ENCODE data around the gene CBX2. TPM values are rescaled to one million over a fixed set of nuclear protein-coding genes. Genes with fewer than 3 reads are reported as not detected.
"Not testable (repeated sequence)": the region's sequence is repeated elsewhere in the genome, so short reads cannot be mapped to it uniquely, and the experiment has no call there.

Gene CBX2
- total and polyA plus RNA-seq, 2 donors = 3.1 to 7.0 TPM

DNA sequence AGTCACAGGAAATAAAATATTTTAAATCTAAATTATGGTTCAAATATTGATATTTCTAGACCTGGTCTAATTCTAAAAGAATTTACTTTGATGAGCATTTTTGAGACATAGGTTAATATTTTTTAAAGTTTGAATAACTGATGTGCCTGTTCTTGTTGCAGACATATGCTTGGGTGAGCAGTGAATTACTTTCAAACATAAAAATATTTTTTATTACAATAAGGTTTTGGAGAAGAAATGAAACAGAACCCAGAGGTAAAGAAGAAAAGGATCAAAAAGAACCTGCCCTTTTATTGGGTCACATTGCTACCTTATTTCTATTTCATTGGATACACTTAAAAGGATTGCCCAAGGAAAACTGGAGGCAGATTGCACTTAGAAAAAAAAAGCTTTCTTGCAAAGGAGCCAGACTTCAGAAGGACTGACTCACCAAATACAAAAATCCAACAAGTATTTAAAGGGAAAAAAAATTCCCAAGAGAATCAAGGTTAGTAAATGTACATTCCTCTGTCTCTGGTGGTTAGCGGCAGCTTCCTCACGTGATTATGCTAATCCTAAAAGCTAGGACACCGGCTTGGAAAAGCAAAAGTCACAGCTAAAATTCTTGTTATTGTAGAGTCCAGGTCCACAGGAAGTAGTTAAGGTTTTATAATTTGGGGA, 28.7 kb upstream of the CBX2 start:
- no peak overlapping the region for H3K4me3 ChIP-seq (ENCODE audit: low read depth, low read length)
- H3K4me1 ChIP-seq (ENCODE audit: insufficient read depth) = peaks cover 2% of the 10 kb centered on the region
- WGBS = 41% methylated on average over 3 of the region's 3 CpGs
- H3K27ac ChIP-seq (ENCODE audit: low read depth) = no peak overlapping the region
- DNase-seq (ENCODE audit: extremely low spot score) = no peak
- H3K36me3 ChIP-seq (ENCODE audit: insufficient read depth) = no peaks in the 10 kb centered on the region

- DNase-seq (ENCODE audit: extremely low spot score) = no peak
- no peak overlapping the region for H3K4me3 ChIP-seq (ENCODE audit: low read depth, low read length)
- WGBS = 55% methylated on average over 3 of the region's 3 CpGs
- peaks cover 2% of the 10 kb centered on the region for H3K4me1 ChIP-seq (ENCODE audit: insufficient read depth)
- no peaks in the 10 kb centered on the region for H3K36me3 ChIP-seq (ENCODE audit: insufficient read depth)
- no peak overlapping the region for H3K27ac ChIP-seq (ENCODE audit: low read depth)
Measured at GRCh38 chr17:79749958-79750357, 28.0 kb upstream of the CBX2 start.

DNA sequence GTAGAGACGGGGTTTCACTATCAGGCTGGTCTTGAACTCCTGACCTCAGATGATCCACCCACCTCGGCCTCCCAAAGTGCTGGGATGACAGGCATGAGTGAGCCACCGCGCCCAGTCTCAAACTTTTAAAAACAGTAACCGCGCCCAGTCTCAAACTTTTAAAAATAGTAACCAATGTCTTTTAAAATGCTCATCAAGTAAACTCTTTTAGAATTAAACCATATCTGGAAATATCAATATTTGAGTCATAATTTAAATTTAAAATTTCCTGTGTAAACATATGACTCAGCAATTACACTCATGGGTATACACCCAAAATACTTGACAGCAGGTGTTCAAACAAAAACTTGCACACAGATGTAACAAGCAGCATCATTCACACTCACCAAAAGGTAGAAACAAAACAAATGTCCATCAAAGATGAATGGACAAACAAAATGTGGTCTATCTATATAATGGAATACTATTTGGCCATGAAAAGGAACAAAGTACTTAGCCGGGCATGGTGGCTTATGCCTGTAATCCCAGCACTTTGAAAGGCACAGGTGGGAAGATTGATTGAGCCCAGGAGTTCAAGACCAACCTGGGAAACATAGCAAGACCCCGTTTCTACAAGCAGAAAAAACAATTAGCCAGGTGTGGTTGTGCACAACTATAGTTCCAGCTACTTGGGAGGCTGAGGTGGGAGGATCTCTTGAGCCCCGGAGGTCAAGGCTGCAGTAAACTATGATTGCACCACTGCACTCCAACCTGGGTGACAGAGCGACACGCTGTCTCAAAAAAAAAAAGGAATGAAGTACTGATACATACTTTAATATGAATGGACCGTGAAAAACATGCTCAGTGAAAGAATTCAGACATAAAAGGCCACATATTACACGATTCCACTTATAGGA, 27.1 kb upstream of the CBX2 start:
- peaks cover 2% of the 10 kb centered on the region for H3K4me1 ChIP-seq (ENCODE audit: insufficient read depth)
- H3K4me3 ChIP-seq (ENCODE audit: low read depth, low read length) = no peak overlapping the region
- no peaks in the 10 kb centered on the region for H3K36me3 ChIP-seq (ENCODE audit: insufficient read depth)
- DNase-seq (ENCODE audit: extremely low spot score) = no peak
- no peak overlapping the region for H3K27ac ChIP-seq (ENCODE audit: low read depth)
- WGBS = 79% methylated on average over 13 of the region's 13 CpGs

GRCh38 chr17:79752175-79752574, 25.8 kb upstream of the CBX2 start:
- no peak overlapping the region for H3K4me3 ChIP-seq (ENCODE audit: low read depth, low read length)
- no peaks in the 10 kb centered on the region for H3K4me1 ChIP-seq (ENCODE audit: insufficient read depth)
- 74% methylated on average over 13 of the region's 13 CpGs for WGBS
- no peaks in the 10 kb centered on the region for H3K36me3 ChIP-seq (ENCODE audit: insufficient read depth)
- no peak for DNase-seq (ENCODE audit: extremely low spot score)
- H3K27ac ChIP-seq (ENCODE audit: low read depth) = no peak overlapping the region

- no peaks in the 10 kb centered on the region for H3K36me3 ChIP-seq (ENCODE audit: insufficient read depth)
- WGBS = 79% methylated on average over 12 of the region's 12 CpGs
- H3K27ac ChIP-seq (ENCODE audit: low read depth) = no peak overlapping the region
- H3K4me1 ChIP-seq (ENCODE audit: insufficient read depth) = no peaks in the 10 kb centered on the region
- H3K4me3 ChIP-seq (ENCODE audit: low read depth, low read length) = no peak overlapping the region
- DNase-seq (ENCODE audit: extremely low spot score) = no peak
Measured at GRCh38 chr17:79754370-79754769, 23.6 kb upstream of the CBX2 start.

GRCh38 chr17:79754903-79755302, 23.0 kb upstream of the CBX2 start:
- WGBS = 93% methylated on average over 9 of the region's 9 CpGs
- H3K36me3 ChIP-seq (ENCODE audit: insufficient read depth); DNase-seq (ENCODE audit: extremely low spot score); H3K4me3 ChIP-seq (ENCODE audit: low read depth, low read length); H3K27ac ChIP-seq (ENCODE audit: low read depth); H3K4me1 ChIP-seq (ENCODE audit: insufficient read depth): not testable (repeated sequence)

DNA sequence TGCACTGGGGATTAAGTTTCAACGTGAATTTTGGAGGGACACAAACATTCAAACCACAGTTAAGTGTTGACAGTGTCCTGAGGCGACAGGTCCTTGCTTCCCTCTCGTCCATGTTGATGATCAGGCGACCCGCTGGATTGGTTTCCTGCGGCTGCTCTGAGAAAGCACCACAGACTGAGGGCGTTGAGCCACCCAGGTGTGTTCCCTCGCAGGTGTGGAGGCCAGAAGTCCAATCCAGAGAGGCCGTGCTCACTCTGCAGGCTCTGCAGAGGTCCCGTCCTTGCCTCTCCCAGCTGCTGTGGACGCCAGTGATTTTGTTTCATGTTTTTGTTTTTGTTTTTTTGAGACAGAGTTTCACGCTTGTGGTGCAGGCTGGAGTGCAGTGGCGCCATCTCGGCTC, 22.4 kb upstream of the CBX2 start:
- WGBS = 89% methylated on average over 14 of the region's 14 CpGs
- Histone ChIP-seq H3K36me3 (ENCODE audit: insufficient read depth) (no peaks in the 10 kb centered on the region), H3K4me3 (ENCODE audit: low read depth, low read length) (no peak overlapping the region), H3K4me1 (ENCODE audit: insufficient read depth) (no peaks in the 10 kb centered on the region), H3K27ac (ENCODE audit: low read depth) (no peak overlapping the region)
- no peak for DNase-seq (ENCODE audit: extremely low spot score)

DNA sequence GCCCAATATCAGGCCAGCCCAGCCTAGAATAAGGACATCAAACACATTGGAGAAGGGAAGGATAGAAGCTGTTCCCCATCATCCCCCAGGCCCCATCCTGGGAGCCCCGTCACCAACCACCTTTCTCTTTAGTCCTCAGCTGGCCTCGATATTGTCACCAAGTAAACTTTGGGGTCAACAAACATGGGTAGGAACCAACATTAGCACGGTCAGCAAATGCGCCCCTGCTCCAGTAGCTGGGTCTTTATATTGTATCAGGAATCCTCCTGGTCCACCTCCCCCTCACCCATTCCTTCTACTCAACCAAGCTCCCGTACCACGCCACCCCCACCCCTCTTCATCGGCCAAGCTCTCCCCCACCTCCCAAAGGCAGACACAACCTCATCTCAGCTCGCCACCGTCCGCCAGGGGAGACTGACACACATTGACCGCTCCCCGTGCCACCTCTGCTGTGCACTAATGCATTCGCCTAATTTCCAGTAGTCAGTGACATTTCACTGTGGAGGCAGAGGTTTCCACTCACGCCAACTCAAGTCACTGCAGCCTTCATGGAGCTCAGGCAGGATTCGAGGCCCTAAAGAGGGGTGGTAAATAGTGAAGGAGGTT, 20.7 kb upstream of the CBX2 start:
- no peak overlapping the region for H3K4me3 ChIP-seq (ENCODE audit: low read depth, low read length)
- H3K27ac ChIP-seq (ENCODE audit: low read depth) = no peak overlapping the region
- DNase-seq (ENCODE audit: extremely low spot score) = no peak
- 95% methylated on average over 15 of the region's 15 CpGs for WGBS
- no peaks in the 10 kb centered on the region for H3K4me1 ChIP-seq (ENCODE audit: insufficient read depth)
- no peaks in the 10 kb centered on the region for H3K36me3 ChIP-seq (ENCODE audit: insufficient read depth)

DNA sequence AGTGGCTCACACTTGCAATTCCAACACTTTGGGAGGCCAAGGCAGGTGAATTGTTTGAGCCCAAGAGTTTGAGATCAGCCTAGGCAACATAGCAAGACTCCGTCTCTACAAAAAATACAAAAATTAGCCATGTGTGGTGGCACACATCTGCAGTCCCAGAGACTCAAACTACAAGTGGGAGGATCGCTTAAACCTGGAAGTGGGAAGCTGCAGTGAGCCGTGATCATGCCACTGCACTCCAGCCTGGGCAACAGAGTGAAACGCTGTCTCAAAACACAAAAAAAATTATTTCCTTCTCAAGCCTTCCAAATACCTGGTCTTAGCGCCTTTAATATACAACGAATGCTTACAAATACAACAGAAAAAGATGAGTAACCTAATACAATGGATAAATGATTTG, 19.7 kb upstream of the CBX2 start:
- H3K27ac ChIP-seq (ENCODE audit: low read depth) = no peak overlapping the region
- no peaks in the 10 kb centered on the region for H3K36me3 ChIP-seq (ENCODE audit: insufficient read depth)
- no peaks in the 10 kb centered on the region for H3K4me1 ChIP-seq (ENCODE audit: insufficient read depth)
- H3K4me3 ChIP-seq (ENCODE audit: low read depth, low read length) = no peak overlapping the region
- DNase-seq (ENCODE audit: extremely low spot score) = no peak
- 92% methylated on average over 6 of the region's 6 CpGs for WGBS

DNA sequence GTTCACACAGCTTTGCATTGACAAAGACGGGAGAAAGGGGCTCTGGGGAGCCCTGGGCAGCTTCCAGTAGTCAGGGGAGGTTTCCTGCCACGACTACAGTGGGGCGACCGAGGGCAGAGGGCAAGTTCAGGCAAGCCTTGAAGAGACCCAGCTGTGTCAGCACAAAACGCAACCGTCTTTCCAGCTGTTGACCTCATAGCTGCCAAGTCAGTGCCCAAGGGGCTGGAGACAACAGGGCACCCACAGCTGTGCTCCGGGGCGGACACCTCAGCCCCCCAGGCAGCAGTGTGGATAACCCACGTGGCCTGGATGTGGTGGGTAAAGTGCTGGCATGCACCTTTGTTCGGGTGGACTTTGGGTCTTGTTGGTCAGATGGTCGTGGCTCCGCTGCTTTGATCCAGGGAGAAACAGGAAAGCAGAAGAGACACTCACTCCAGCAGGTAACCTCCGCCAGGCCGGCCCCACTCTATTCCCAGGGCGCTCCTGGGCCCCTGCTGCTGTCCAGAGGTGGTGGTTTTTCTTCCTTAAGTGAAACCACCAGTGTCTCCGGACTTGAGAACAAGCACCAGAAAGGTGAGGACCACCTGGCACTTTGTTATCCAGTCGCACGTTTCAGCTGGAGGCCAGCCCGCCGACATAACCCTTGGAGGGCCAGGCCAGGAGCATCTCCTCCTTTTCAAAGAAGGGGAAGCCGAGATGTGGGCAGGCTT, 17.6 kb upstream of the CBX2 start:
- no peaks in the 10 kb centered on the region for H3K36me3 ChIP-seq (ENCODE audit: insufficient read depth)
- no peak for DNase-seq (ENCODE audit: extremely low spot score)
- no peak overlapping the region for H3K27ac ChIP-seq (ENCODE audit: low read depth)
- no peaks in the 10 kb centered on the region for H3K4me1 ChIP-seq (ENCODE audit: insufficient read depth)
- 85% methylated on average over 21 of the region's 21 CpGs for WGBS
- no peak overlapping the region for H3K4me3 ChIP-seq (ENCODE audit: low read depth, low read length)

DNA sequence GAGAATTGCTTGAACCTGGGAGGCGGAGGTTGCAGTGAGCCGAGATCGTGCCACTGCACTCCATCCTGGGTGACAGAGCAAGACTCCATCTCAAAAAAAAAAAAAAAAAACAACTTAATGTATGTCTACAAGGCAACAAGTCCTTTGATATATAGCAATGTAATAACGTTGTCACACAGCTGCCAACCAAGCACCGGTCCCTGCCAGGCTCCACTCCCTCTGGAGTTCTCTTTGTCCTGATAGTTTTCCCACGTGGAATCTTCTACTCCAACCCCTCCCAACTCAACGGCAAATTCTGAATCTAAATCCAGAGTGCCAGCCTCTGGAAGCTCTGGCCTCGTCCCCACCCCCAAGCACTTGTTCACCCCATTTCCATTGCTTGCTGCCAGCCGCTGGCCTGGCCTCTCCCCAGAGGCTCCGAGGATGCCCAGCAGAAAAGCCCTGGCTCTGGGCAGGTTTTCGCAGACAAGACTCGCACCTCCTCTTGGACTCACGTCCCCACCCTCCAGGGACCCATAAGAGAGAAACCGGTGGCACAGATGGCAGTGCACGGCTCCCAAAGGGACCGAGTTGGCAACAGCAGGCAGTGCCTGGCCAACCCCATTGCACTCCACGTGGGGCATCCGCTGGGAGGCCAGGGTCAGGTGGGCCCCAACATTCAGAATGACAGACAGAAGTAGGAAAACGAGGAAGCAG, 15.9 kb upstream of the CBX2 start:
- Histone ChIP-seq H3K4me3 (ENCODE audit: low read depth, low read length) (no peak overlapping the region), H3K27ac (ENCODE audit: low read depth) (no peak overlapping the region), H3K4me1 (ENCODE audit: insufficient read depth) (no peaks in the 10 kb centered on the region), H3K36me3 (ENCODE audit: insufficient read depth) (no peaks in the 10 kb centered on the region)
- no peak for DNase-seq (ENCODE audit: extremely low spot score)
- WGBS = 81% methylated on average over 19 of the region's 19 CpGs

DNA sequence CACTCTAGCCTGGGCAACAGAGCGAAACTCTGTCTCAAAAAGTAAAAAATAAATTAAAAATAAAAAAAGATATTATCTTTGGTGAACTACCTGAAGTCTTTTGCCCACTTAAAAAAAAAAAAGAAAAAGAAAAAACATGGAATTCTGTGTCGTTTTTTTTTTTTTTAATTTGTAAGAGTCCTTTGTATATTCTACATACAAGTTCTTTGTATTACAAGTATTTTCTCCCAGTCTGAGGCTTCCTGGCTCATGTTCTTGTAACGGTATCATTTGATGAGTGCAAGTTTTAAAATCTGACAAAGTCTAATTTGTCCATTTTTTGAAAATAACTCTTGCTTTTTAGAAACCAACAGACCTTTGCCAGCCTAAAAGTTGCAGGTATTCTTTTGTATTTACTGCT, 12.2 kb upstream of the CBX2 start:
- WGBS = 84% methylated on average over 3 of the region's 3 CpGs
- H3K36me3 ChIP-seq (ENCODE audit: insufficient read depth) = no peaks in the 10 kb centered on the region
- H3K4me3 ChIP-seq (ENCODE audit: low read depth, low read length) = no peak overlapping the region
- no peak for DNase-seq (ENCODE audit: extremely low spot score)
- H3K27ac ChIP-seq (ENCODE audit: low read depth) = no peak overlapping the region
- no peaks in the 10 kb centered on the region for H3K4me1 ChIP-seq (ENCODE audit: insufficient read depth)
